ENCODE measurements around the gene CAMKV.

GRCh38 chr3:49871531-49872153 lies 1.9 kb upstream of the CAMKV start:
- no peak for TF ChIP-seq YY1 (IDR thresholded peaks at IDR 0.05; ENCODE audit: low read depth)
- TF ChIP-seq RAD21 (IDR thresholded peaks at IDR 0.05; ENCODE audit: low read depth) = no peak
- no peak for TF ChIP-seq CREB1 (IDR thresholded peaks at IDR 0.05; ENCODE audit: low read depth)
